ENCODE data around the gene CLOCK. TPM values are rescaled to one million over a fixed set of nuclear protein-coding genes. Genes with fewer than 3 reads are reported as not detected.
A peak's percentile ranks its signal among the peaks of the same experiment; 100 is the strongest.

CLOCK gene
- total and polyA plus RNA-seq, 10 of the 15 experiments (the other 5 are each of a cell fraction or from before 2014, with no cell fraction given), result 2.8 to 11.7 (median 10.4) TPM

GRCh38 chr4:55435141-55435841 lies 111.4 kb downstream of the CLOCK start:
- Histone ChIP-seq H3K4me1 (ENCODE audit: control insufficient read depth, insufficient read depth, low read length) (peaks cover 4% of the 10 kb centered on the region), H3K36me3 (ENCODE audit: control insufficient read depth in 2 of 2, insufficient read depth in 2 of 2, low read length in 1 of 2) (peaks cover 3 to 27% of the 10 kb centered on the region in 2 experiments), H3K9ac (ENCODE audit: control insufficient read depth, insufficient read depth, low read length) (no peak overlapping the region), H3K79me2 (ENCODE audit: control insufficient read depth, insufficient read depth, low read length) (no peaks in the 10 kb centered on the region), H3K27ac (ENCODE audit: control insufficient read depth, insufficient read depth) (no peak overlapping the region), H3K4me2 (ENCODE audit: control insufficient read depth, insufficient read depth) (no peak overlapping the region), H2AFZ (ENCODE audit: control insufficient read depth, low read depth, low read length) (no peak overlapping the region), H3K9me3 (replicated peaks; ENCODE audit: control insufficient read depth, insufficient read depth, low read length) (no peaks in the 10 kb centered on the region), H3K4me3 (no peak overlapping the region), H3K27me3 (replicated peaks in 1 of 2; ENCODE audit: control insufficient read depth in 2 of 2, insufficient read depth in 2 of 2, low read length in 1 of 2) (no peaks in the 10 kb centered on the region), H4K20me1 (ENCODE audit: control insufficient read depth, insufficient read depth) (no peaks in the 10 kb centered on the region)
- peak; percentile 1 for DNase-seq (ENCODE audit: low read depth, low spot score)
- in situ Hi-C loops (cut with MboI), result no loop called here
- ChIA-PET CTCF (interaction anchor here (1.0 to 1.6 kb wide), 3 partner anchors 11 to 89 kb away, joined by 3 to 7 read pairs (median 6); partner anchors contain the start of gene SRD5A3), RAD21 (ENCODE audit: unreplicated experiment) (no interaction called here), POLR2A (interaction anchor here (1.3 kb wide), 1 partner anchor 25 kb away, joined by 3 read pairs; no protein-coding TSS in a partner anchor), SMC1A (ENCODE audit: uncharacterized antibody, unreplicated experiment) (interaction anchor here (1.0 to 1.8 kb wide), 2 partner anchors 11 to 25 kb away, joined by 4 to 5 read pairs; no protein-coding TSS in a partner anchor)
- intact Hi-C loops (cut with micrococcal nuclease; ENCODE audit: unreplicated experiment), result no loop called here
- 0% methylated on average over 3 of the region's 3 CpGs for WGBS (ENCODE audit: insufficient coverage, insufficient replicate concordance, low lambda C conversion rate, missing lambda C conversion rate)
- ATAC-seq, result peak; percentile 84
- BruUV-seq (replicated peaks), result no TSS peak
- FAIRE-seq, result no peak
- TF ChIP-seq STAT3 (IDR thresholded peaks at IDR 0.05; ENCODE audit: low read depth, low read length) (no peak), HSF1 (IDR thresholded peaks at IDR 0.05; ENCODE audit: low read depth, low read length) (peak; percentile 82), IKZF2 (IDR thresholded peaks at IDR 0.05) (0 out of 4 replicates have a peak, but pooled peaks of 1 of the 2 experiments have one; percentile 18), RELB (IDR thresholded peaks at IDR 0.05; ENCODE audit: low read depth) (no peak), YY1 (IDR thresholded peaks at IDR 0.05; ENCODE audit: low read depth, low read length) (no peak), DPF2 (IDR thresholded peaks at IDR 0.05) (no peak), NFXL1 (IDR thresholded peaks at IDR 0.05; ENCODE audit: borderline replicate concordance) (no peak), RFX5 (IDR thresholded peaks at IDR 0.05; ENCODE audit: low read depth, low read length) (no peak), ETV6 (conservative IDR thresholded peaks at IDR 0.05 in 1 of 2, IDR thresholded peaks at IDR 0.05 in 1 of 2; ENCODE audit: borderline replicate concordance in 1 of 2, low read depth in 1 of 2) (no peak), IRF5 (IDR thresholded peaks at IDR 0.05; ENCODE audit: borderline replicate concordance) (no peak), MAX (IDR thresholded peaks at IDR 0.05; ENCODE audit: low read depth, low read length) (no peak), ZNF622 (IDR thresholded peaks at IDR 0.05) (no peak), ZSCAN29 (IDR thresholded peaks at IDR 0.05) (no peak)
- TF ChIP-seq, protein P1, sequence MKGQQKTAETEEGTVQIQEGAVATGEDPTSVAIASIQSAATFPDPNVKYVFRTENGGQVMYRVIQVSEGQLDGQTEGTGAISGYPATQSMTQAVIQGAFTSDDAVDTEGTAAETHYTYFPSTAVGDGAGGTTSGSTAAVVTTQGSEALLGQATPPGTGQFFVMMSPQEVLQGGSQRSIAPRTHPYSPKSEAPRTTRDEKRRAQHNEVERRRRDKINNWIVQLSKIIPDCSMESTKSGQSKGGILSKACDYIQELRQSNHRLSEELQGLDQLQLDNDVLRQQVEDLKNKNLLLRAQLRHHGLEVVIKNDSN (IDR thresholded peaks at IDR 0.05; ENCODE audit: borderline replicate concordance, extremely low read length, insufficient read depth, low read depth, low read length), result peak; percentile 26
- TF ChIP-seq, protein P2, sequence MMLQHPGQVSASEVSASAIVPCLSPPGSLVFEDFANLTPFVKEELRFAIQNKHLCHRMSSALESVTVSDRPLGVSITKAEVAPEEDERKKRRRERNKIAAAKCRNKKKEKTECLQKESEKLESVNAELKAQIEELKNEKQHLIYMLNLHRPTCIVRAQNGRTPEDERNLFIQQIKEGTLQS (IDR thresholded peaks at IDR 0.05; ENCODE audit: borderline replicate concordance, extremely low read depth, low read depth, low read length), result no peak
